BLaER1 treated with 17β-estradiol and CSF1 and Interleukin-3, amounts not matched to agents 10 nM and 100 nM (cell line): ENCODE measurements around the gene SARM1.
"Not testable (repeated sequence)": the region's sequence is repeated elsewhere in the genome, so short reads cannot be mapped to it uniquely, and the experiment has no call there.

Experiments used
- H3K27ac ChIP-seq, 11 experiments: shearing (Covaris generic); formaldehyde crosslinking; 2 replicates each; pipeline ENCODE4 v1.8.1; 2022
- H3K27me3 ChIP-seq, 11 experiments: shearing (Covaris generic); formaldehyde crosslinking; 2 replicates each; pipeline ENCODE4 v1.8.1; 2022
- H3K36me3 ChIP-seq, 11 experiments: shearing (Covaris generic); formaldehyde crosslinking; 2 replicates each; pipeline ENCODE4 v1.8.1; 2022
- H3K4me1 ChIP-seq, 10 experiments: shearing (Covaris generic); formaldehyde crosslinking; 2 replicates each; pipeline ENCODE4 v1.8.1; 2022
- H3K4me2 ChIP-seq, 11 experiments: shearing (Covaris generic); formaldehyde crosslinking; 2 replicates each; pipeline ENCODE4 v1.8.1; 2022
- H3K4me3 ChIP-seq, 10 experiments: shearing (Covaris generic); formaldehyde crosslinking; 2 replicates each; pipeline ENCODE4 v1.8.1; 2022
- H3K9ac ChIP-seq, 11 experiments: shearing (Covaris generic); formaldehyde crosslinking; 2 replicates each; pipeline ENCODE4 v1.8.1; 2022
- H3K9me3 ChIP-seq, 11 experiments: shearing (Covaris generic); formaldehyde crosslinking; replicated peaks in 1 of 11; 2 replicates each; pipeline ENCODE4 v1.8.1; 2022
- H4K20me1 ChIP-seq, 11 experiments: shearing (Covaris generic); formaldehyde crosslinking; 2 replicates each; pipeline ENCODE4 v1.8.1; 2022
- Cebpa-rat ChIP-seq, 11 experiments: shearing (Covaris generic); IDR thresholded peaks; 2 replicates each; pipeline ENCODE4 v1.8.1; 2022

SARM1 gene

DNA sequence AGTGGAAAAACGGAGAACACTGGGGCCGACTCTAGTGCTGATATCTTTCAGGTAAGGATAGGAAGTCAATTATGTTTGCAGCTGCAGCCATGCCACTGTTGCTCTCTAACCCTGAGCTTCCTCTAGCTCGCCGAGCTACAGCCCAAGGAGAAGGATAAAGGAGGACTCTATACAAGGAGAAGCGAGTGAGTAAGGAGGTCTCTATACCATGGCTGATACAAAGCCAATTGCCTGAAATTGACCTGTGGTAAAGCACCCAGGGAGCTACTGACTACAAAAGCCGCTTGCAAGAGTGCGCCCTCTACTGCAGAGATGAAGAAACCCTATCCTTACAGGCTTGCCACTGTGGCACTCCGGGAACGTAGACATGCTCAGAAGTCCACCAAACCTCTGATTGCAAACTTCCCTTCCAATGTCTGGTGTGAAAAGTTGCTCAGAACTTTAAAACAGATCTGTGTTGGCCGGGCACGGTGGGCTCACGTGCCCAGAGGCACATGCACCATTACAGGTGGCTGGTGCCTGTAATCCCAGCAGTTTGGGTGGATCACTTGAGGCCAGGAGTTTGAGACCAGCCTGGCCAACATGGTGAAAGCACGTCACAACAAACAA lies 45.3 kb downstream of the SARM1 start:
- H3K4me1 ChIP-seq, result no peaks in the 10 kb centered on the region
- H3K9me3 ChIP-seq, result no peaks in the 10 kb centered on the region
- H3K9ac ChIP-seq, result no peak overlapping the region
- no peaks in the 10 kb centered on the region for H4K20me1 ChIP-seq
- H3K27me3 ChIP-seq, result no peaks in the 10 kb centered on the region
- no peak for TF ChIP-seq Cebpa-rat (IDR thresholded peaks at IDR 0.05)
- H3K4me2 ChIP-seq, result no peak overlapping the region
- no peaks in the 10 kb centered on the region for H3K36me3 ChIP-seq
- H3K4me3 ChIP-seq, result no peak overlapping the region
- no peak overlapping the region for H3K27ac ChIP-seq

DNA sequence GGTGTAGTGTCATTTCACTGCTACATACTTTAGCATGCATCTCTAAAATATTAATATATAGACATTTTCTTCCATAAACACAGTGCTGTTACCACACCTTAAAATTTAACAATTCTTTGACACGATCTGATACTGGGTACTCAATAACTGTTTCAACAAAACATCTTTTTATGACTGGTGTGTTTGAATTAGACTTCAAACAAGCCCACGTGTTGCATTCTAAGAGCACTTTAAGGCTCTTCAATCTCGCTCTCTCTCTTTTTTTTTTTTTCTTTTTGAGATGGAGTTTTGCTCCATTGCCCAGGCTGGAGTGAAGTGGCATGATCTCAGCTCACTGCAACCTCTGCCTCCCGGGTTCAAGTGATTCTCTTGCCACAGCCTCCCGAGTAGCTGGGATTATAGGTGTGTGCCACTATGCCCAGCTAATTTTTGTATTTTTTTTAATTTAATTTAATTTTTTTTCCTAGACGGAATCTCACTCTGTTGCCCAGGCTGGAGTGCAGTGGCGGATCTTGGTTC lies 50.4 kb downstream of the SARM1 start:
- no peak for TF ChIP-seq Cebpa-rat (IDR thresholded peaks at IDR 0.05)
- H3K4me1 ChIP-seq, result no peaks in the 10 kb centered on the region
- H3K36me3 ChIP-seq, result no peaks in the 10 kb centered on the region

DNA sequence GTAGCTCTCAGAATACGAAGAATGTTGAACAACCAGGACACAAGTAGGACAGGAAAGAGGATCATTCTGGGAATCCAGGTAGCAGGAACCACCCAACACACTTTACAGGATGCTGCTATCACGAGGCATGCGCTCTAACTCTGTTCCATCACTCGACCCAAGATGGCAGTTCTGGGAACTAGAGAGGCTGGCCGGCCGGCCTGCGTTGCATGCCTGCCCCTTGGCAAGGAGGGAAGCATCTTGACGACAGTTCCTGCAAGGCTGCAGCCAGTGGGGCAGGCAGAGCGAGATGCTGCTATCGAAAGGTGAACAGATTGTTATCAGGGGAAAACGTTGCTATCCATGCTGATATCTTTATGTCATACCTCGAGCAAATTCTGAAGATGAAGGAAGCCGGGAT lies 53.7 kb downstream of the SARM1 start:
- Histone ChIP-seq H4K20me1 (no peaks in the 10 kb centered on the region), H3K36me3 (no peaks in the 10 kb centered on the region), H3K4me1 (no peaks in the 10 kb centered on the region), H3K4me3 (no peak overlapping the region), H3K27me3 (no peaks in the 10 kb centered on the region), H3K9me3 (no peaks in the 10 kb centered on the region), H3K9ac (no peak overlapping the region), H3K4me2 (no peak overlapping the region), H3K27ac (no peak overlapping the region)
- TF ChIP-seq Cebpa-rat (IDR thresholded peaks at IDR 0.05), result no peak

More for the DNA sequence above, 50.4 kb downstream of the SARM1 start:
- Histone ChIP-seq H3K27me3 (no peaks in the 10 kb centered on the region), H3K9ac (no peak overlapping the region), H3K9me3 (no peaks in the 10 kb centered on the region), H3K4me3 (no peak overlapping the region), H4K20me1 (no peaks in the 10 kb centered on the region), H3K4me2 (no peak overlapping the region), H3K27ac (no peak overlapping the region)

DNA sequence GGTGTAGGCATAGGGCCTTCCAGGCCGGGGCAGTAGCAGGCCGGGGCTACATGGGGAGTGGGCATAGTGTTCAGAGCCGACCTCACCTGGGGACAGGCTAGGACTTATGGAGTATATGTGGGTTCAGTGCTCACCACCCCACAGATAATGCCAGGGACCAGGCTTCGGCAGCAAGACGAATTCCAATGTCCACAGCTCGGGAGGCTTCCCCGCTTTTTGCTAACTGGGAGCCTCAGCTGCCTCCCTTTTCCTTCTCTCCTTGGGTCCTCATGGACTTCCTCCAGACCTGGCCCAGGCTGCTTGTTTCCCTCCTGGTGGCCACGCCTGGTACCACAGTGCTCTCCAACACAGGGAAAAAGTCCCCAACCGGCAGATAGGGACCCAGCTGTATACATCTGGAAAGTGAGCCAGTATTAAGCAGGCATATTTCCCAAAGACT lies 54.6 kb downstream of the SARM1 start:
- Histone ChIP-seq H3K9ac (no peak overlapping the region), H3K36me3 (no peaks in the 10 kb centered on the region), H3K9me3 (no peaks in the 10 kb centered on the region)

DNA sequence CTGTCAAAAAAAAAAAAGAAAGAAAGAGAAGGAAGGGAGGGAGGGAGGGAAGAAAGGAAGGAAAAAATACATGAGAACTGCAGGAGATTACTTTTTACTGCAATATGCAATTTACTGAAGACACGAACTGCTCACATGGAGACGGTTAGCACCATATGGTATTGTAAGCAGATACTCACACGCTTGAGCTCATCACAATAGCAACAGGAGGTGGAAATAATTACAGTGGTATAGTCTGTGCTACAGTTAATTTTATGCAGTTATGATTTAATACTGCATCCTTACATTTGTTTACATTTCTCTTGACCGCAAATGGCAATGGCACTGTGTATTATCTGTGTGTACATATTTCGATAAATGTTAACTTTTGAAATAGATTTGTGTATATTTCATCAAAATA lies 55.9 kb downstream of the SARM1 start:
- H3K36me3 ChIP-seq, result no peaks in the 10 kb centered on the region
- no peak for TF ChIP-seq Cebpa-rat (IDR thresholded peaks at IDR 0.05)
- no peaks in the 10 kb centered on the region for H3K4me1 ChIP-seq
- no peaks in the 10 kb centered on the region for H3K27me3 ChIP-seq
- H3K9me3 ChIP-seq, result no peaks in the 10 kb centered on the region
- no peak overlapping the region for H3K27ac ChIP-seq
- no peaks in the 10 kb centered on the region for H4K20me1 ChIP-seq
- no peak overlapping the region for H3K4me2 ChIP-seq
- H3K9ac ChIP-seq, result no peak overlapping the region
- no peak overlapping the region for H3K4me3 ChIP-seq

More for the DNA sequence above, 54.6 kb downstream of the SARM1 start:
- H4K20me1 ChIP-seq, result no peaks in the 10 kb centered on the region
- no peaks in the 10 kb centered on the region for H3K4me1 ChIP-seq
- H3K27ac ChIP-seq, result no peak overlapping the region
- no peak overlapping the region for H3K4me3 ChIP-seq
- no peaks in the 10 kb centered on the region for H3K27me3 ChIP-seq
- no peak for TF ChIP-seq Cebpa-rat (IDR thresholded peaks at IDR 0.05)
- H3K4me2 ChIP-seq, result no peak overlapping the region

DNA sequence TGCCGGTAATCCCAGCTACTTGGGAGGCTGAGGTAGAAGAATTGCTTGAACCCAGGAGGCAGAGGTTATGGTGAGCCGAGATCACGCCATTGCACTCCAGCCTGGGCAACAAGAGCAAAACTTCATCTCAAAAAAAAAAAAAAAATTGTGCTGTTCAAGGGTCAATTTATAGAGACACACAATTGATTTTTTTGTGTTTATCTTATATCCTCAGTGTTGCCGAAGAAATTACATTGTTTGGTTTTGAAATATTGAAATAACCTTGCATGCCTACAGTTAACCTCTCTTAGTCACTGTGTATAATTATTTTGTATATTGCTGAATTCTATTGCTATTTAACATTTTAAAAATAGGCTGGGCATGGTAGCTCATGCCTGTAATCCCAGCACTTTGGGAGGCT lies 56.5 kb downstream of the SARM1 start:
- H3K27me3 ChIP-seq, H3K4me3 ChIP-seq, H3K4me2 ChIP-seq, H3K36me3 ChIP-seq, H4K20me1 ChIP-seq, H3K27ac ChIP-seq, H3K9me3 ChIP-seq, H3K4me1 ChIP-seq, H3K9ac ChIP-seq: not testable (repeated sequence)

DNA sequence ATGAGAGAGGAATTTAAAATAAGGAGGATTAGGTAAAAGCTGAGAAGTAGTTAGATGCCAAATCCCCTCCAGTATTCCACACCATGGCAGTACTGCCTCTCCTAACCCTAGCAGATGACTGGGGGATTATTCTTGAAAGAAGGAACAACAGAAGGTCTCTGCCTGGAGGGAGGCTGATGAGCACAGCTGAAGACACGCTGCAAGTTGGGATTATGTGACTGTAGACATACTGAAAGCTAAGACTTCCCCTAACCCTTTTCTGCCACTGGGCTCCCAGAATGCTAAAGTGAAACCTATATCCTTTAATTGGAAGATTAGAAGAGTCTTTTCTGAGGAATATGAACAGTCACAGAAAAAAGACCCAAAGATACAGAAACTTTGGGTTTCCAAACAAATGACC lies 62.2 kb downstream of the SARM1 start:
- no peak overlapping the region for H3K4me3 ChIP-seq
- TF ChIP-seq Cebpa-rat (IDR thresholded peaks at IDR 0.05), result no peak

GRCh38 chr17:28434326-28434725 lies 62.8 kb downstream of the SARM1 start:
- H3K27ac ChIP-seq, H4K20me1 ChIP-seq, H3K27me3 ChIP-seq, H3K9me3 ChIP-seq, H3K4me3 ChIP-seq, H3K36me3 ChIP-seq, H3K9ac ChIP-seq, H3K4me2 ChIP-seq: not testable (repeated sequence)
- peaks cover 0 to 14% (median 4%) of the 10 kb centered on the region in 10 experiments; a peak in 8 of 20 replicates for H3K4me1 ChIP-seq

More for the DNA sequence above, 62.2 kb downstream of the SARM1 start:
- Histone ChIP-seq H3K9me3 (no peaks in the 10 kb centered on the region), H3K27ac (no peak overlapping the region), H3K9ac (no peak overlapping the region), H3K4me2 (no peak overlapping the region), H4K20me1 (no peaks in the 10 kb centered on the region), H3K4me1 (peaks cover 0 to 14% (median 4%) of the 10 kb centered on the region in 10 experiments; a peak in 8 of 20 replicates), H3K27me3 (no peaks in the 10 kb centered on the region), H3K36me3 (no peaks in the 10 kb centered on the region)

DNA sequence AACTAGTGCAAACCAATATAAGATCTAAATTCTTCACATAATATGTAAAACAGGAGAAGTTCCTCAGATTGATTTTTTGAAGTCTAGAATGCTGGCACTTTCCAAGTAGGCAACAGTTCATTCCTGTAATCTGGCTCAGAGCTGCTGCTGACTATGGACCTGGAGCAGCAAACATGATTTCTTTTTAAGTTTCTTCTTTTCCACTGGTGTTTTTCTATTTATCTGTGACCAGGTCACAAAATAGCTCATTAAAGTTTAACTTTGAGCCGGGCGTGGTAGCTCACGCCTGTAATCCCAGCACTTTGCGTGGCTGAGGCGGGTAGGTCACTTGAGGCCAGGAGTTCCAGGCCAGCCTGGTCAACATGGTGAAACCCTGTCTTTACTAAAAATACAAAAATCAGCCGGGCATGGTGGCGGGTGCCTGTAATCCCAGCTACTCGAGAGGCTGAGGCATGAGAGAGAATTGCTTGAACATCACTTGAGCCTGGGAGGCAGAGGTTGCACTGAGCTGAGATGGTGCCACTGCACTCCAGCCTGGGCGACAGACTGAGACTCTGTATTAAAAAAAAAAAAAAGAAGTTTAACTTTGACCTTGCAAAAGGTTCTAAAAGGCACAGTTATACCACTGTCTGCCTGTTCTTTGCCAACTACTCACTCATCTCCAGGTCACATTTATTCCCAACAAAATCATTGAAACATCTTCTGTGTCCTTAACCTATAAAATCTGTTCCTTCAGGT lies 72.6 kb downstream of the SARM1 start:
- Histone ChIP-seq H3K4me3 (no peak overlapping the region), H3K4me2 (no peak overlapping the region), H3K36me3 (no peaks in the 10 kb centered on the region), H3K4me1 (peaks cover 0 to 6% (median 2%) of the 10 kb centered on the region in 10 experiments; a peak in 8 of 20 replicates), H3K27ac (no peak overlapping the region), H3K27me3 (no peaks in the 10 kb centered on the region), H3K9me3 (peaks cover 0 to 14% (median 8%) of the 10 kb centered on the region in 11 experiments; a peak in 13 of 22 replicates), H4K20me1 (no peaks in the 10 kb centered on the region), H3K9ac (no peak overlapping the region)
- no peak for TF ChIP-seq Cebpa-rat (IDR thresholded peaks at IDR 0.05)
